ENCODE results near the gene HSPA9.

HSPA9 gene

DNA sequence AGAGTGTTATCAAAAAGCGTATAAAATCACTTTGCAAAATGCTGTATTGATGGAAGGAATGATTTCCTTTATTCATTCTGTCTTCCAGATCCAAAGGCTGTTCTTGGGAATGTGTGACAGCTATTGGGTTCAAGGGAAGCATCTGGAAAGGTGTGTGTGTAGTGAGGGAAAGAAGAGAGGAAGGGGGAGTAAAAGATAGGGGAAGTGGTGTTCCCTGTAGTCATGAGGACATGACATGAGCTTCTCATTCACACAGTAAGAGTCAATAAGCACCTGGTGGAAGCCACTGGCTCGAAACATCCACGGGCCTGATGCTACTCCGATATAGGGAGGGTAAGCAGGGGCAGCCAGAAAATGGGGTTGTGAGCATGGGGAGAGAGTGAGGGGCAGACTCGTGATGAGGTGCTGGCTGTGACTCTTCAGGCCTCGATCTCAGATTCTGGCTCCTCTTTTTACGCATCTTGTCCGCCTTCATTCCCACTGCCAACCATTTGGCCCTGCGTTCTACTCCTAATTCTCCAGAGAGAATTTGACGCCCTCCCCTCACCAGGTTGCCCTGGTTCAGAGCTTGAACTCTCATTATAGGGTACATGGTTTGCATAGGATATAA lies 29.1 kb upstream of the HSPA9 start:
- CTCF ChIA-PET = interaction anchor here (1.0 to 4.3 kb wide), 11 partner anchors 7 to 138 kb away, joined by 3 to 32 read pairs (median 6); no protein-coding TSS in a partner anchor
- TF ChIP-seq, protein P1, sequence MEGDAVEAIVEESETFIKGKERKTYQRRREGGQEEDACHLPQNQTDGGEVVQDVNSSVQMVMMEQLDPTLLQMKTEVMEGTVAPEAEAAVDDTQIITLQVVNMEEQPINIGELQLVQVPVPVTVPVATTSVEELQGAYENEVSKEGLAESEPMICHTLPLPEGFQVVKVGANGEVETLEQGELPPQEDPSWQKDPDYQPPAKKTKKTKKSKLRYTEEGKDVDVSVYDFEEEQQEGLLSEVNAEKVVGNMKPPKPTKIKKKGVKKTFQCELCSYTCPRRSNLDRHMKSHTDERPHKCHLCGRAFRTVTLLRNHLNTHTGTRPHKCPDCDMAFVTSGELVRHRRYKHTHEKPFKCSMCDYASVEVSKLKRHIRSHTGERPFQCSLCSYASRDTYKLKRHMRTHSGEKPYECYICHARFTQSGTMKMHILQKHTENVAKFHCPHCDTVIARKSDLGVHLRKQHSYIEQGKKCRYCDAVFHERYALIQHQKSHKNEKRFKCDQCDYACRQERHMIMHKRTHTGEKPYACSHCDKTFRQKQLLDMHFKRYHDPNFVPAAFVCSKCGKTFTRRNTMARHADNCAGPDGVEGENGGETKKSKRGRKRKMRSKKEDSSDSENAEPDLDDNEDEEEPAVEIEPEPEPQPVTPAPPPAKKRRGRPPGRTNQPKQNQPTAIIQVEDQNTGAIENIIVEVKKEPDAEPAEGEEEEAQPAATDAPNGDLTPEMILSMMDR (IDR thresholded peaks at IDR 0.05; ENCODE audit: control extremely low read depth, extremely low read depth, low read depth, missing control alignments) = no peak
- POLR2A ChIA-PET = no interaction called here
- no peak for DNase-seq (ENCODE audit: extremely low spot score)

DNA sequence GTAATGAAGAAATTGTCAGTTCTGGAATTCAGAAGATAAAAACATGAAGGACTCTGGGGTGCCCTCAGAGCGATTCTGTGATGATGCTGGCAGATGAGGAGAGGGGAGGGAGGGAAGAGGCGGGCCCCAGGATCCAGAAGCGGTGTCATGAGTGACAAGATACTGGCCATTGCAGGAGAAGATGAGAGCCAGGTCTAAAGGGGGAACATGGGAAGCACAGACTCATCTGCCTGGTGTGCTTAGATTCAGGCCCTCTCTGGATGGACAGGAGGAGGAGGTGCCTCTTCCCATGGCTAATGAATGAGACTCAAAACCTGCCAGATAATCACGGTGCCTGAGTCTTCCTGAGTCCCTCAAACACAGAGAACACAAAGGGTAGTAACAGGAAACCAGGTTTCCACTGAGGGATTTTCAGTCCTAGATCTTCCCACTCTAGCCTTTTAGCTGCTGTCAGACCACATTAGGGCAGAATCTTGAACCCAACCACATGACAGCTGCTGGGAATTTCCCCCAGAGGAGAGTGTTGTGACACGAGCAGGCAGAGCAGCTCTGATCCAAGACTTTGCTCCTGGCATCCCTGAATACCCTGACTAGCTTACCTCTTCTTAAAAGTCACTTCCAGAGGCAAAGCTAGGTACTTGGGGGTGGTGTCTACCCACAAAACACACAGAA lies 28.2 kb upstream of the HSPA9 start:
- ChIA-PET POLR2A (no interaction called here), CTCF (interaction anchor here (1.3 to 4.3 kb wide), 8 partner anchors 9 to 37 kb away, joined by 4 to 32 read pairs (median 8); no protein-coding TSS in a partner anchor)
- DNase-seq (ENCODE audit: extremely low spot score) = peak; percentile 46
- TF ChIP-seq, protein P1 (IDR thresholded peaks at IDR 0.05; ENCODE audit: control extremely low read depth, extremely low read depth, low read depth, missing control alignments) = no peak

DNA sequence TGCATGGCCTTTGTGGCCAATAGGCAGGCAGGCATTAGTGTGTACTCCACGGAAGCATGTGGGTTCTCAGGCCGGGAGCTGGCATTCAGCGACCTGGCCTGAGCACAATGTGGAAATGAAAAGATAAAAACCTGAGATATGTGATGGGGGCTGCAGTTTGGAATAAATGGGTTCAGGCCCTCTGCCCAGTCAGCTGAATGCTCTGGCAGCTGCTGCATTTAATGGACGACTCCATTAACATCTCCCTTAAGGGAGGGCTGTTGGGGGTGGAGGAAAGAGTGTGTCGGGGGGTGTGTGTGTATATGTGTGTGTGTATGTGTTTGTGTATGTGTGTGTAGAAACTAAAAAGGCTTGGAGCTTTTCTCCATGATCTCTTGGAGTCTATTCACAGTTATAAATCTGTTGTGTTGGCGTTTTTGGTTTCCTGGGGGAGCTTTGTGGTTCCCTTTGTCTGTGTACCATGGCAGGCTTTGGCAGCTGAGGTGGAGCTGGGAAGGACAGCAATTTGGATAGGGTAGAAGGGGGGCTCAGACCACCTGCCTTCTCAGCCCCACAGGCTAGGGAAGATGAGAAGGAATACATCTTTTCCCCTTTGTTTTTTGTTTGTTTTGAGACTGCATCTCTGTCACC lies 27.3 kb upstream of the HSPA9 start:
- ChIA-PET CTCF (interaction anchor here (1.3 to 3.3 kb wide), 5 partner anchors 8 to 38 kb away, joined by 6 to 22 read pairs (median 8); no protein-coding TSS in a partner anchor), POLR2A (no interaction called here)
- TF ChIP-seq, protein P1 (IDR thresholded peaks at IDR 0.05; ENCODE audit: control extremely low read depth, extremely low read depth, low read depth, missing control alignments) = no peak
- DNase-seq (ENCODE audit: extremely low spot score) = no peak

DNA sequence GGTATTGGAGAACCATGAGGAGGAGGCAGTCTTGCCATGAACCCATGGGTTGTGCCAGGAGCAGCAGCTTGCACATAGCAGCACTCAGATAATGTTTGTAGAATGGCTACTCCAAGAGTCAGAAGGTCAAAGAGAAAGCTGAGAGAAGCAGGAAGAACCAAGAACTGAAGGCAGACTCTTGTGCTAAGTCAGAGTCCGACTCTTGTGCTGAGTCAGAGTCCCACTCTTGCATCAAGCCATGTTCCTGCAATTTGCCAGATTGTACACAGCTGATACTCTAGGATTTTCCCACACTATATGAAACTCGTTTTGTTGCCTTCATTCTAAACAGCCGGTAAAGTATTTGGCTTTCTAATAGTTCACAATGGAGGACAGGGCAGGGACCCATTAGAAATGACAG lies 26.2 kb upstream of the HSPA9 start:
- POLR2A ChIA-PET = no interaction called here
- TF ChIP-seq, protein P1 (IDR thresholded peaks at IDR 0.05; ENCODE audit: control extremely low read depth, extremely low read depth, low read depth, missing control alignments) = no peak
- CTCF ChIA-PET = interaction anchor here (1.3 to 7.6 kb wide), 2 partner anchors 21 to 22 kb away, joined by 7 to 41 read pairs; no protein-coding TSS in a partner anchor
- no peak for DNase-seq (ENCODE audit: extremely low spot score)

DNA sequence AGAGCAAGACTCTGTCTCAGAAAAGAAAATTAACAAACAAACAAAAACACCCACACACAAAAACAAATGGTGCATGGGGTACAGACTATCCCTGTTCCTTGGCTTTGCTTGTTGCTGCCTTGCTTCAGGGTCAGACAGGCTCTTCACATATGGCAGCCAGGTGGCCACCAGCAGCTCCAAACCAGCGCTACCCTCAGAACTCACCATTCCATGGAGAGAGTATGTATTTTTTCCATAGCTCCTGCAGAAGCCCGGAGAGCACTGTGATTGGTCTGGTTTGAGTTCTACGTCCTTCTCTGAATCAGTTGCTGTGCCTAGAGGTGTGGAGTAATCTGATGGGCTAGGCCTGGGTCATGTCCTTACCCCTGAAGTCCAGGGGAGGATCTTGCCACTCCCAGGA lies 25.2 kb upstream of the HSPA9 start:
- ChIA-PET POLR2A (interaction anchor here (0.7 kb wide), 1 partner anchor 259 kb away, joined by 7 read pairs; no protein-coding TSS in a partner anchor), CTCF (interaction anchor here (0.7 to 7.6 kb wide), 5 partner anchors 14 to 49 kb away, joined by 4 to 41 read pairs (median 4); no protein-coding TSS in a partner anchor)
- no peak for DNase-seq (ENCODE audit: extremely low spot score)
- TF ChIP-seq, protein P1 (IDR thresholded peaks at IDR 0.05; ENCODE audit: control extremely low read depth, extremely low read depth, low read depth, missing control alignments) = no peak

DNA sequence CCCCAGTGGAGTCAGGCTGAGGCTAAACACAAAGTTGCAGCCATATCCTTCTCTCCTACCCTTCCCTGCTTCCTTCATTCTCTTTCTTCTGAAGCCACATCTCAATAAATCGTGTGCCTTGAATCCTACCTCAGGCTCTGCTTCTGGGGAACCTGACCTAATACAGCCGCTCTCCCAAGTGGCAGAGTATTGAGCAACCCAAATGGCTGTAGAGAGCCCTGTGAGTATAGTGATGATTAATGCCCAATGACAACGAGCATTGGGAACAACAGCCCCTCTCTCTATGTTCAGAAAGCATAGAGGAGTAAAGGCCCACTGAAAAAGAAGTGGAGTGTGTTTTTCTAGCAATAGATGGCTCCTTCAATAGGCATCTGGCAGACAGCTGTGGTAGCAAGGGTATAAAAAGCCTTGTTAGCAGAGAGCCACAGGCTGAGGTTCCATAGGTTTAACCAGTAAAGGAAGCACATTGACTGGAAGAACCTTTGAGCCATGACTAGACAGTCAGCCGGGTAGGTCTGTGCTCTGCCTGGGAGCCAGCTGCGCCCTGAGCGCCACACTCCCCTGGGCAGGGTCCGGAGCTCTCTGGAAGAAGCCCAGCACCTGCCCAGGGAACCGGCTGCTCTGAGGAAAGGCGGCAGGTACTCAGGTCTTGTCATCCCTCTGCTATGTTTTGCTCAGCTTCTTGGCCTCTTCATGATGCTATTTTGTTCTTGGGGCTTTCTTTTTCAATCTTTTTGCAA lies 22.6 kb upstream of the HSPA9 start:
- POLR2A ChIA-PET = no interaction called here
- no peak for DNase-seq (ENCODE audit: extremely low spot score)
- TF ChIP-seq, protein P1 (IDR thresholded peaks at IDR 0.05; ENCODE audit: control extremely low read depth, extremely low read depth, low read depth, missing control alignments) = no peak
- CTCF ChIA-PET = interaction anchor here (0.7 to 7.6 kb wide), 3 partner anchors 17 to 70 kb away, joined by 3 to 41 read pairs (median 8); no protein-coding TSS in a partner anchor

Measured in GM10248 (cell line).